ENCODE data around the gene PPP1R14D. TPM values are rescaled to one million over a fixed set of nuclear protein-coding genes. Genes with fewer than 3 reads are reported as not detected.
A peak's percentile ranks its signal among the peaks of the same experiment; 100 is the strongest.

The PPP1R14D gene
- total RNA-seq, 2 experiments from 2014 or later = not detected

GRCh38 chr15:40806672-40807027 is 21.9 kb downstream of the PPP1R14D start:
- peak overlapping the region; percentile 95 for H3K27ac Mint-ChIP-seq
- POLR2A ChIA-PET = interaction anchor here (0.8 to 2.3 kb wide), 11 partner anchors 10 to 111 kb away, joined by 3 to 15 read pairs (median 4); partner anchors contain the start of genes C15orf62 and RAD51
- H3K36me3 Mint-ChIP-seq (ENCODE audit: low read depth) = peaks cover 3% of the 10 kb centered on the region
- H3K4me3 Mint-ChIP-seq = peak overlapping the region; percentile 91
- CTCF ChIA-PET = interaction anchor here (0.7 to 4.0 kb wide), 13 partner anchors 20 to 1079 kb away, joined by 3 to 16 read pairs (median 3); partner anchors contain the start of genes GCHFR, RAD51 and VPS18
- no peaks in the 10 kb centered on the region for H3K27me3 Mint-ChIP-seq
- H3K9me3 Mint-ChIP-seq = no peaks in the 10 kb centered on the region
- no peak for DNase-seq
- H3K4me1 Mint-ChIP-seq = peaks cover 28% of the 10 kb centered on the region

GRCh38 chr15:40803688-40804087 is 24.8 kb downstream of the PPP1R14D start:
- ChIA-PET CTCF (interaction anchor here (0.6 kb wide), 1 partner anchor 148 kb away, joined by 4 read pairs; no protein-coding TSS in a partner anchor), POLR2A (interaction anchor here (0.7 kb wide), 1 partner anchor 1315 kb away, joined by 3 read pairs; no protein-coding TSS in a partner anchor)
- Mint-ChIP-seq H3K4me1 (peaks cover 27% of the 10 kb centered on the region), H3K36me3 (ENCODE audit: low read depth) (peaks cover 8% of the 10 kb centered on the region), H3K4me3 (no peak overlapping the region), H3K27me3 (no peaks in the 10 kb centered on the region), H3K9me3 (no peaks in the 10 kb centered on the region), H3K27ac (no peak overlapping the region)
- DNase-seq = no peak

DNA sequence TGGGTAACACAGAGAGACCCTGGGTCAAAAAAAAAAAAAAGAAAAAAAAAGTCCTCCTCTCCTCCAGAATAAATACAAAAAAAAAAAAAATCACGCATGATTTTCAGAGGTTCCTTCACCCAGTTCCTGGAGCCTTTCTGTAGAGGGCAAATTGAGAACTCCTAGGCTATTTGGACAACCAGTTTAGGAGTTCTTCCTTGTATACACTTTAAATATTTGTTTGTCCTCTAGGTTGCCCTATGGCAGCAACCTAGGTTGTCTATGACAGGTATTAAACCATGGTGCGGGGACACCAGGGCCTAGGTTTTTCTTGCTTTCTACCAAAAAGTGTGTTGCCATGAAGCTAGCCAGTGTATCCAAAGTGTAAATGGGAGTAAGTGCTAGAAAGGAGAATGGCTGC is 25.4 kb downstream of the PPP1R14D start:
- ChIA-PET CTCF (interaction anchor here (0.7 to 1.3 kb wide), 2 partner anchors 21 to 52 kb away, joined by 4 to 5 read pairs; no protein-coding TSS in a partner anchor), POLR2A (no interaction called here)
- Mint-ChIP-seq H3K9me3 (no peaks in the 10 kb centered on the region), H3K27ac (no peak overlapping the region), H3K4me3 (no peak overlapping the region), H3K27me3 (no peaks in the 10 kb centered on the region), H3K36me3 (ENCODE audit: low read depth) (peaks cover 14% of the 10 kb centered on the region), H3K4me1 (peaks cover 24% of the 10 kb centered on the region)
- no peak for DNase-seq

DNA sequence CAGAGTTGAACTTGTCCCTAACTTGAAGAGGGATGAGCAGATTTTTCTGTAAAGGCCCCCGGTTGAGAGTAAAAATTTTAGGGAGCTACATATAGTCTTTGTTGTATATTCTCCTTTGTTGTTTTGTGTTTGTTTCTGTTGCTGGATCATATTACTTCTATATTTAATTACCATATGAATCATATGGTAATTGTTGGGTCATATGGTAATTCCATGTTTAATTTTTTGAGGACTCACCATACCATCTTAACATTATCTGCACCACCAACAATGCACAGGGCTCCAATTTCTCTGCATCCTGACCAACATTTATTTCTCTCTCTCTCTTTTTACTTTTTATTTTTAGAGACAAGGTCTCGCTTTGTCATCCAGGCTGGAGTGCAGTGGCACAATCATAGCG is 29.0 kb downstream of the PPP1R14D start:
- DNase-seq = no peak
- peaks cover 12% of the 10 kb centered on the region for H3K4me1 Mint-ChIP-seq
- POLR2A ChIA-PET = no interaction called here
- CTCF ChIA-PET = interaction anchor here (1.6 kb wide), 1 partner anchor 17 kb away, joined by 5 read pairs; no protein-coding TSS in a partner anchor
- H3K4me3 Mint-ChIP-seq = no peak overlapping the region
- H3K9me3 Mint-ChIP-seq = no peaks in the 10 kb centered on the region
- H3K27me3 Mint-ChIP-seq = no peaks in the 10 kb centered on the region
- H3K36me3 Mint-ChIP-seq (ENCODE audit: low read depth) = peaks cover 22% of the 10 kb centered on the region
- H3K27ac Mint-ChIP-seq = no peak overlapping the region

- no peak for DNase-seq
- no peak overlapping the region for H3K4me3 Mint-ChIP-seq
- no peaks in the 10 kb centered on the region for H3K27me3 Mint-ChIP-seq
- peaks cover 17% of the 10 kb centered on the region for H3K4me1 Mint-ChIP-seq
- POLR2A ChIA-PET = interaction anchor here (2.1 kb wide), 1 partner anchor 10 kb away, joined by 7 read pairs; the partner anchor contains the start of genes DNAJC17 and ZFYVE19
- CTCF ChIA-PET = interaction anchor here (1.6 kb wide), 1 partner anchor 14 kb away, joined by 5 read pairs; no protein-coding TSS in a partner anchor
- peaks cover 32% of the 10 kb centered on the region for H3K36me3 Mint-ChIP-seq (ENCODE audit: low read depth)
- H3K9me3 Mint-ChIP-seq = no peaks in the 10 kb centered on the region
- H3K27ac Mint-ChIP-seq = no peak overlapping the region
Observed at GRCh38 chr15:40796512-40796911, 32.0 kb downstream of the PPP1R14D start.

- H3K27me3 Mint-ChIP-seq = no peaks in the 10 kb centered on the region
- no peak overlapping the region for H3K4me3 Mint-ChIP-seq
- peaks cover 29% of the 10 kb centered on the region for H3K36me3 Mint-ChIP-seq (ENCODE audit: low read depth)
- no peak for DNase-seq
- no peak overlapping the region for H3K27ac Mint-ChIP-seq
- H3K4me1 Mint-ChIP-seq = peaks cover 15% of the 10 kb centered on the region
- no peaks in the 10 kb centered on the region for H3K9me3 Mint-ChIP-seq
- ChIA-PET POLR2A (interaction anchor here (2.1 kb wide), 1 partner anchor 11 kb away, joined by 7 read pairs; the partner anchor contains the start of genes DNAJC17 and ZFYVE19), CTCF (interaction anchor here (1.6 kb wide), 1 partner anchor 13 kb away, joined by 5 read pairs; no protein-coding TSS in a partner anchor)
Observed at GRCh38 chr15:40796041-40796440, 32.5 kb downstream of the PPP1R14D start.

- H3K36me3 Mint-ChIP-seq (ENCODE audit: low read depth) = peaks cover 29% of the 10 kb centered on the region
- ChIA-PET POLR2A (interaction anchor here (1.1 to 1.2 kb wide), 3 partner anchors 13 to 99 kb away, joined by 3 to 5 read pairs (median 4); partner anchors contain the start of genes RAD51 and ZFYVE19), CTCF (interaction anchor here (0.8 to 2.7 kb wide), 2 partner anchors 11 to 14 kb away, joined by 3 to 10 read pairs; partner anchors contain the start of gene DNAJC17)
- H3K4me1 Mint-ChIP-seq = peaks cover 18% of the 10 kb centered on the region
- H3K27ac Mint-ChIP-seq = no peak overlapping the region
- no peaks in the 10 kb centered on the region for H3K27me3 Mint-ChIP-seq
- DNase-seq = no peak
- H3K4me3 Mint-ChIP-seq = no peak overlapping the region
- no peaks in the 10 kb centered on the region for H3K9me3 Mint-ChIP-seq
Observed at GRCh38 chr15:40793216-40793989, 35.1 kb downstream of the PPP1R14D start.

- ChIA-PET POLR2A (interaction anchor here (1.1 to 1.2 kb wide), 3 partner anchors 13 to 98 kb away, joined by 3 to 5 read pairs (median 4); partner anchors contain the start of genes RAD51 and ZFYVE19), CTCF (interaction anchor here (0.6 to 2.7 kb wide), 3 partner anchors 10 to 108 kb away, joined by 4 to 10 read pairs (median 5); no protein-coding TSS in a partner anchor)
- peaks cover 22% of the 10 kb centered on the region for H3K36me3 Mint-ChIP-seq (ENCODE audit: low read depth)
- no peak for DNase-seq
- H3K27ac Mint-ChIP-seq = no peak overlapping the region
- peaks cover 22% of the 10 kb centered on the region for H3K4me1 Mint-ChIP-seq
- H3K4me3 Mint-ChIP-seq = no peak overlapping the region
- no peaks in the 10 kb centered on the region for H3K9me3 Mint-ChIP-seq
- H3K27me3 Mint-ChIP-seq = no peaks in the 10 kb centered on the region
Observed at GRCh38 chr15:40792394-40792793, 36.1 kb downstream of the PPP1R14D start.

DNA sequence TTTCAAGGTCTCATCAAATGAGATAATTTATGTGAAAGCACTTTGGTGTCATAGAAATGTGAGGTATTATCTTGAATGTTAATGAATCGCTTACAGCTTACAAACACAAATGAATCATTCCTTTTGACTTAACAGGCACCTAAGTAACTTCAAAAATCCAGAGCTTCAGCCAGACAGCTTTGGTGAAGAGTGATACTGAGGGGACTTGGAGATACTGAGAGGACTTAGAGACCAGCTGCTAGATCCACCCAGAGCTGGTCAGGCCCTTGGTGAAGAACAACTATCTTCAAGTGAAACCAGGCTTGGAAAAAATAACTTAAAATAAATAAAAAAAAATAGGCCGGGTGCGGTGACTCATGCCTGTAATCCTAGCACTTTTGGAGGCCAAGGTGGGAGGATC is 37.8 kb downstream of the PPP1R14D start:
- CTCF ChIA-PET = interaction anchor here (1.3 kb wide), 1 partner anchor 8 kb away, joined by 4 read pairs; no protein-coding TSS in a partner anchor
- Mint-ChIP-seq H3K4me3 (no peak overlapping the region), H3K27me3 (no peaks in the 10 kb centered on the region), H3K4me1 (peaks cover 29% of the 10 kb centered on the region), H3K27ac (no peak overlapping the region), H3K9me3 (no peaks in the 10 kb centered on the region), H3K36me3 (ENCODE audit: low read depth) (peaks cover 18% of the 10 kb centered on the region)
- POLR2A ChIA-PET = no interaction called here
- DNase-seq = no peak

GRCh38 chr15:40789999-40790398 is 38.5 kb downstream of the PPP1R14D start:
- no peak for DNase-seq
- POLR2A ChIA-PET = interaction anchor here (1.1 kb wide), 1 partner anchor 16 kb away, joined by 3 read pairs; no protein-coding TSS in a partner anchor
- CTCF ChIA-PET = interaction anchor here (0.8 to 3.5 kb wide), 2 partner anchors 12 to 110 kb away, joined by 3 to 15 read pairs; no protein-coding TSS in a partner anchor
- H3K4me1 Mint-ChIP-seq = peaks cover 29% of the 10 kb centered on the region
- peaks cover 18% of the 10 kb centered on the region for H3K36me3 Mint-ChIP-seq (ENCODE audit: low read depth)
- no peak overlapping the region for H3K27ac Mint-ChIP-seq
- H3K27me3 Mint-ChIP-seq = no peaks in the 10 kb centered on the region
- no peaks in the 10 kb centered on the region for H3K9me3 Mint-ChIP-seq
- no peak overlapping the region for H3K4me3 Mint-ChIP-seq

DNA sequence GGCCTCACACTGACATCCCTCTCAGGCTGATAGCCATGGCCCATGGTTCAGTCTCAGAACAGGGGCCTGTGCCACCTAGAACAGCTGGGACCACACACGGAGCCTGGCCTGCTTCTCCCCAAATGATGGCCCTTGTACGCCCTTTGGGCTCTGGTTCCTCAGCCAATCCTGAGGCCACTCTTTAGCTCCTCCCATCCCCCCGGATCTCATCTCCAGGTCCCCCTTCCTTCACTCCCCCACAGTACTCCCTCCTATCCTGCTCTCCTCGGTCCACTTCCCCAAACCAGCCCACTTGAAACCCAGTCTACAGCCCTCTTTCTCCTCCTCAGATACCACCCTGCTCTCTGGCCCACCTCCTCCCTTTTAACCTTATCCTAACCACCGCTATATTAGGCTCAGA is 39.4 kb downstream of the PPP1R14D start:
- H3K36me3 Mint-ChIP-seq (ENCODE audit: low read depth) = peaks cover 18% of the 10 kb centered on the region
- no peak overlapping the region for H3K27ac Mint-ChIP-seq
- ChIA-PET POLR2A (interaction anchor here (1.1 kb wide), 1 partner anchor 17 kb away, joined by 3 read pairs; no protein-coding TSS in a partner anchor), CTCF (interaction anchor here (0.8 to 3.5 kb wide), 2 partner anchors 11 to 109 kb away, joined by 3 to 15 read pairs; no protein-coding TSS in a partner anchor)
- H3K27me3 Mint-ChIP-seq = no peaks in the 10 kb centered on the region
- H3K9me3 Mint-ChIP-seq = no peaks in the 10 kb centered on the region
- H3K4me1 Mint-ChIP-seq = peaks cover 29% of the 10 kb centered on the region
- no peak for DNase-seq
- H3K4me3 Mint-ChIP-seq = no peak overlapping the region

GRCh38 chr15:40787991-40788390 is 40.5 kb downstream of the PPP1R14D start:
- Mint-ChIP-seq H3K36me3 (ENCODE audit: low read depth) (peaks cover 13% of the 10 kb centered on the region), H3K27me3 (no peaks in the 10 kb centered on the region), H3K27ac (peak overlapping the region; percentile 74), H3K4me3 (no peak overlapping the region), H3K9me3 (no peaks in the 10 kb centered on the region), H3K4me1 (peaks cover 21% of the 10 kb centered on the region)
- CTCF ChIA-PET = interaction anchor here (0.7 to 3.5 kb wide), 4 partner anchors 10 to 113 kb away, joined by 3 to 15 read pairs (median 4); partner anchors contain the start of gene VPS18
- DNase-seq = no peak
- POLR2A ChIA-PET = interaction anchor here (1.0 to 3.5 kb wide), 5 partner anchors 19 to 219 kb away, joined by 5 to 15 read pairs (median 5); partner anchors contain the start of genes DNAJC17, RAD51, RPUSD2 and ZFYVE19
